Smooth muscle cell (in vitro differentiated cells): Measurements from ENCODE around the gene AGPAT4. TPM values are rescaled to one million over a fixed set of nuclear protein-coding genes. Genes with fewer than 3 reads are reported as not detected.

Experiments
- DNase-seq: peaks from one replicate; lab custom pipeline; 2025; ENCODE audit not compliant: unreplicated experiment; lab: John Stamatoyannopoulos, UW
- H2AFZ ChIP-seq: fragments of 200-600 bp; sonication (generic); 2 replicates; pipeline ENCODE4 v1.6.0; 2016; ENCODE audit warnings: antibody characterized with exemption, low read depth, mild to moderate bottlenecking
- H3F3A ChIP-seq: fragments of 200-600 bp; sonication (generic); 2 replicates; pipeline ENCODE4 v1.6.0; 2017; ENCODE audit warnings: antibody characterized with exemption, low read depth
- H3K27ac ChIP-seq: fragments of 200-600 bp; sonication (generic); 2 replicates; pipeline ENCODE4 v1.5.1; 2016; ENCODE audit warnings: low read depth, mild to moderate bottlenecking
- H3K27me3 ChIP-seq: fragments of 200-600 bp; sonication (generic); 2 replicates; pipeline ENCODE4 v1.6.1; 2016; ENCODE audit warnings: low read depth, mild to moderate bottlenecking
- H3K36me3 ChIP-seq: fragments of 200-600 bp; sonication (generic); 2 replicates; pipeline ENCODE4 v1.5.1; 2016; ENCODE audit warnings: low read depth
- H3K4me1 ChIP-seq: fragments of 200-600 bp; sonication (generic); 2 replicates; pipeline ENCODE4 v1.5.1; 2016; ENCODE audit warnings: low read depth
- H3K4me2 ChIP-seq: fragments of 200-600 bp; sonication (generic); 2 replicates; pipeline ENCODE4 v1.6.0; 2016; ENCODE audit warnings: mild to moderate bottlenecking
- H3K4me3 ChIP-seq: fragments of 200-600 bp; sonication (generic); 2 replicates; pipeline ENCODE4 v1.5.1; 2016; ENCODE audit warnings: mild to moderate bottlenecking
- H3K79me2 ChIP-seq: fragments of 200-600 bp; sonication (generic); 2 replicates; pipeline ENCODE4 v1.6.0; 2016; ENCODE audit warnings: low read depth, mild to moderate bottlenecking
- H3K9ac ChIP-seq: fragments of 200-600 bp; sonication (generic); 2 replicates; pipeline ENCODE4 v1.6.0; 2016; ENCODE audit warnings: low read depth
- H3K9me3 ChIP-seq: fragments of 200-600 bp; sonication (generic); replicated peaks from 2 replicates; pipeline ENCODE4 v1.5.1; 2016; ENCODE audit warnings: low read depth
- H4K20me1 ChIP-seq: fragments of 200-600 bp; sonication (generic); 2 replicates; pipeline ENCODE4 v1.6.0; 2016; ENCODE audit warnings: low read depth
- WGBS: methylation state at CpG from one replicate; pipeline ENCODE4 v1.1.7; 2016; ENCODE audit warnings: low lambda C conversion rate; 5-methylcytosine and 5-hydroxymethylcytosine counted together
- polyA plus RNA-seq: library from polyadenylated mRNA; unstranded; fragments of >200 nt; fragmentation: Nextera tagmentation; extraction: Ambion mirVana; gene quantifications from 2 replicates; pipeline ENCODE4 v1.2.1, GENCODE V29; 2016
- total RNA-seq: library from RNA; depleted of rRNA; stranded (reverse); fragments of >200 nt; gene quantifications from 2 replicates; pipeline ENCODE4 v1.2.3, GENCODE V29; 2014
- TF ChIP-seq, protein P1 (sequence below): fragments of 200-600 bp; sonication (generic); IDR thresholded peaks from 2 replicates; pipeline ENCODE4 v1.5.1; 2017; ENCODE audit warnings: borderline replicate concordance, mild to moderate bottlenecking, antibody characterized with exemption; ENCODE audit not compliant: insufficient read depth, poor library complexity, severe bottlenecking

Gene AGPAT4
- total and polyA plus RNA-seq, 2 experiments from 2014 or later: 51.4 to 51.8 TPM

- Histone ChIP-seq H3K4me1 (peaks cover 40% of the 10 kb centered on the region), H4K20me1 (no peaks in the 10 kb centered on the region), H3K9ac (peak overlapping the region; percentile 58), H3K27ac (peak overlapping the region; percentile 91), H2AFZ (no peak overlapping the region), H3K9me3 (no peaks in the 10 kb centered on the region), H3K36me3 (peaks cover 2% of the 10 kb centered on the region), H3F3A (peaks cover 41% of the 10 kb centered on the region), H3K27me3 (no peaks in the 10 kb centered on the region), H3K4me2 (peak overlapping the region; percentile 73), H3K79me2 (peaks cover 65% of the 10 kb centered on the region), H3K4me3 (peak overlapping the region; percentile 8)
- whole genome bisulfite sequencing: 8% methylated on average over 17 of the region's 17 CpGs
- no peak for DNase-seq
- TF ChIP-seq, protein P1, sequence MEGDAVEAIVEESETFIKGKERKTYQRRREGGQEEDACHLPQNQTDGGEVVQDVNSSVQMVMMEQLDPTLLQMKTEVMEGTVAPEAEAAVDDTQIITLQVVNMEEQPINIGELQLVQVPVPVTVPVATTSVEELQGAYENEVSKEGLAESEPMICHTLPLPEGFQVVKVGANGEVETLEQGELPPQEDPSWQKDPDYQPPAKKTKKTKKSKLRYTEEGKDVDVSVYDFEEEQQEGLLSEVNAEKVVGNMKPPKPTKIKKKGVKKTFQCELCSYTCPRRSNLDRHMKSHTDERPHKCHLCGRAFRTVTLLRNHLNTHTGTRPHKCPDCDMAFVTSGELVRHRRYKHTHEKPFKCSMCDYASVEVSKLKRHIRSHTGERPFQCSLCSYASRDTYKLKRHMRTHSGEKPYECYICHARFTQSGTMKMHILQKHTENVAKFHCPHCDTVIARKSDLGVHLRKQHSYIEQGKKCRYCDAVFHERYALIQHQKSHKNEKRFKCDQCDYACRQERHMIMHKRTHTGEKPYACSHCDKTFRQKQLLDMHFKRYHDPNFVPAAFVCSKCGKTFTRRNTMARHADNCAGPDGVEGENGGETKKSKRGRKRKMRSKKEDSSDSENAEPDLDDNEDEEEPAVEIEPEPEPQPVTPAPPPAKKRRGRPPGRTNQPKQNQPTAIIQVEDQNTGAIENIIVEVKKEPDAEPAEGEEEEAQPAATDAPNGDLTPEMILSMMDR: no peak
These were observed 19.2 kb downstream of the AGPAT4 start for GRCh38 chr6:161254464-161255253.

GRCh38 chr6:161254126-161254463 lies 19.8 kb downstream of the AGPAT4 start:
- Histone ChIP-seq H3K4me2 (peak overlapping the region; percentile 73), H3K9me3 (no peaks in the 10 kb centered on the region), H3K27ac (peak overlapping the region; percentile 91), H3K79me2 (peaks cover 66% of the 10 kb centered on the region), H4K20me1 (no peaks in the 10 kb centered on the region), H2AFZ (no peak overlapping the region), H3K27me3 (no peaks in the 10 kb centered on the region), H3K36me3 (no peaks in the 10 kb centered on the region), H3K4me3 (peak overlapping the region; percentile 8), H3K9ac (peak overlapping the region; percentile 58), H3K4me1 (peaks cover 40% of the 10 kb centered on the region), H3F3A (peaks cover 40% of the 10 kb centered on the region)
- no peak for DNase-seq
- TF ChIP-seq, protein P1: no peak

DNA sequence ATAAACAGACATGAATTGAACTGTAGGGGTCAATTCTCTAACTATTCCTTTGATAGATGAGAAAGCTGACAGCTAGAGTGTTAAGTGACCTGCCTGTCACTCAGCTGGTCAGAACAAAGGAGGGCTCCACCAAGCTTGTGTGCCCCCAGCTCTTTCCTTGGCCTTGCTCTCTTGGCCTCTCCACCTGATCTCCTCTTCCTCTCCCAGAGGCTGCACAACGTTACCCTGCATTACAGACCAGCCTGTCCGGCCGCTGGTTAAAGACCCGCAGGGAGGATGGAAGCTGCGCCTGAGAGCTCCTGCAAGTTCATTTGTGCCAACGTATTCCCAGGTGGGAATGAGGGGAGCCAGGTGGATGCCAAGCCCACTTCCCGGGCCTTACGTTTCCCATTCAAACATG lies 22.5 kb downstream of the AGPAT4 start:
- TF ChIP-seq, protein P1: no peak
- Histone ChIP-seq H3K27me3 (no peaks in the 10 kb centered on the region), H3K4me3 (no peak overlapping the region), H3K79me2 (peaks cover 76% of the 10 kb centered on the region), H3K27ac (peak overlapping the region; percentile 3), H3K4me1 (peaks cover 26% of the 10 kb centered on the region), H3K9ac (no peak overlapping the region), H4K20me1 (no peaks in the 10 kb centered on the region), H3F3A (peaks cover 24% of the 10 kb centered on the region), H3K4me2 (no peak overlapping the region), H3K36me3 (no peaks in the 10 kb centered on the region), H2AFZ (no peak overlapping the region), H3K9me3 (no peaks in the 10 kb centered on the region)
- WGBS: 89% methylated on average over 8 of the region's 8 CpGs
- DNase-seq: no peak

- 97% methylated on average over 1 of the region's 1 CpG for WGBS
These were observed 24.5 kb downstream of the AGPAT4 start for GRCh38 chr6:161249327-161249726.

More at GRCh38 chr6:161249327-161249726, 24.5 kb downstream of the AGPAT4 start:
- Histone ChIP-seq H3K9me3 (no peaks in the 10 kb centered on the region), H3K9ac (no peak overlapping the region), H2AFZ (no peak overlapping the region), H3K27me3 (no peaks in the 10 kb centered on the region), H3K36me3 (no peaks in the 10 kb centered on the region), H4K20me1 (peaks cover 3% of the 10 kb centered on the region), H3K27ac (no peak overlapping the region), H3K4me2 (no peak overlapping the region), H3K4me1 (peaks cover 13% of the 10 kb centered on the region), H3F3A (peaks cover 17% of the 10 kb centered on the region), H3K4me3 (no peak overlapping the region), H3K79me2 (peaks cover 96% of the 10 kb centered on the region)
- no peak for DNase-seq
- TF ChIP-seq, protein P1: no peak
